Measurements from ENCODE around the gene USP36. TPM values are rescaled to one million over a fixed set of nuclear protein-coding genes. Genes with fewer than 3 reads are reported as not detected.

Gene USP36
- total and polyA plus RNA-seq, 12 donors = 10.0 to 28.8 (median 24.8) TPM

DNA sequence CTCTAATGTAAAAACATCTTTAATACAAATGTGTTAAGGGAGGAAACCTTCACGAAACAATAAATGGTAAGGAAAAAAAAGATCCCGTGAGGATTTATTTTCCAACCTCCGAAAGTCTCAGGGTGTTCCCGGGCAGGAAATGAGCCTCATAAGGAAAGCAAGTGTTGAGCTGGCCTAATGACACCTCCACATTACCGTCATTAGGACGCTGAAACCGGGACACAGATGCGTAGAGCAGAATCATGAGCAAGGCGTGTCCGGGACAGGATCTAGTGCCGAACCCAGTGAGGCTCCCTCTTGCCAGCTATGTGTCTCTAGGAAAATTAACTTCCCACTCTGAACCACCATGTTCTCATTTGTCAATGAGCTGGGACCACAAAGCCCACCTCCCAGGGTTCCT is 35.8 kb downstream of the USP36 start:
- TF ChIP-seq, protein P1, sequence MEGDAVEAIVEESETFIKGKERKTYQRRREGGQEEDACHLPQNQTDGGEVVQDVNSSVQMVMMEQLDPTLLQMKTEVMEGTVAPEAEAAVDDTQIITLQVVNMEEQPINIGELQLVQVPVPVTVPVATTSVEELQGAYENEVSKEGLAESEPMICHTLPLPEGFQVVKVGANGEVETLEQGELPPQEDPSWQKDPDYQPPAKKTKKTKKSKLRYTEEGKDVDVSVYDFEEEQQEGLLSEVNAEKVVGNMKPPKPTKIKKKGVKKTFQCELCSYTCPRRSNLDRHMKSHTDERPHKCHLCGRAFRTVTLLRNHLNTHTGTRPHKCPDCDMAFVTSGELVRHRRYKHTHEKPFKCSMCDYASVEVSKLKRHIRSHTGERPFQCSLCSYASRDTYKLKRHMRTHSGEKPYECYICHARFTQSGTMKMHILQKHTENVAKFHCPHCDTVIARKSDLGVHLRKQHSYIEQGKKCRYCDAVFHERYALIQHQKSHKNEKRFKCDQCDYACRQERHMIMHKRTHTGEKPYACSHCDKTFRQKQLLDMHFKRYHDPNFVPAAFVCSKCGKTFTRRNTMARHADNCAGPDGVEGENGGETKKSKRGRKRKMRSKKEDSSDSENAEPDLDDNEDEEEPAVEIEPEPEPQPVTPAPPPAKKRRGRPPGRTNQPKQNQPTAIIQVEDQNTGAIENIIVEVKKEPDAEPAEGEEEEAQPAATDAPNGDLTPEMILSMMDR (IDR thresholded peaks at IDR 0.05) = no peak
- Histone ChIP-seq H3K27me3 (no peaks in the 10 kb centered on the region), H3K9me3 (no peaks in the 10 kb centered on the region), H3K4me1 (peaks cover 0 to 35% (median 15%) of the 10 kb centered on the region in 9 donors), H3K36me3 (peaks cover 0 to 97% (median 52%) of the 10 kb centered on the region in 9 donors), H3K27ac (peak overlapping the region; percentile 4 to 81 (median 61)), H3K4me3 (no peak overlapping the region)
- ATAC-seq = peak; percentile 50 to 87 (median 72)
- intact Hi-C loops (cut with DNase I) = loop anchor here in 1 of 10 donors (10.0 kb wide), 1 partner anchor 310 kb away; no protein-coding TSS in a partner anchor
- DNase-seq = peak in 1 of 2 donors; percentile 63
- WGBS, 2 donors = 59 to 66% methylated on average over 11 of the region's 11 CpGs

DNA sequence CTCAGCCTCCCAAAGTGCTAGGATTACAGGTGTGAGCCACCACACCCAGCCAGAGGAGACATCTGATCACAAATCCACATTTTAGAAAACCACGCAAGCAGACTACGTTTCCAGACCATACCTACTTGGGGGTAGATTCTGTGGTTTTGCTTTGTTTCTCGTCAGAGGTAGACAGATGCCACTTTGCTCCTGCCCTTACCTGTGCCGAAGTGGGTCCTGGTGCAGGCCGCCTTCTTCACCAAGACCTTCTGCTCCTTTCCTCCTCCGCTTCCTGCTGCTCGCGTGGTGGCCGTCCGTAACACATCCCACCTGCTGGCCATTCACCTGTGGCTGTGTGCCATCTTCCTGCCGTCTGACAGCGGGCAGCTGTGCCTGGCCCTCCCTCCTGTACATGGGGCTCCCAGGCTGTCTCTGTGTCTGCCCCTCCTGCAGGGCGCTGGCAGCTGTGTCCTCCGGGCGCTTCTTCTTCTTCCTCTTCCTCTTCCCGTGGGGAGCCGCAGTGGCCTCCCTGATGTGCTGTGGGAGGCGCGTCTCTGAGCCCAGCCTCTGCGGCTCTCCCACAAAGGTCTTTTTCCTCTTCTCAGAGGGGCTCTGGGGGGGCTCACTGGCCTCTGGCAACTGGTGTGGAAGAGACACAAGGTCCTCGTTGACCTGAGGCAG is 37.3 kb downstream of the USP36 start:
- peak overlapping the region in 2 of 10 donors; percentile 15 to 31 for H3K4me3 ChIP-seq
- WGBS, 2 donors = 69 to 85% methylated on average over 21 of the region's 21 CpGs

DNA sequence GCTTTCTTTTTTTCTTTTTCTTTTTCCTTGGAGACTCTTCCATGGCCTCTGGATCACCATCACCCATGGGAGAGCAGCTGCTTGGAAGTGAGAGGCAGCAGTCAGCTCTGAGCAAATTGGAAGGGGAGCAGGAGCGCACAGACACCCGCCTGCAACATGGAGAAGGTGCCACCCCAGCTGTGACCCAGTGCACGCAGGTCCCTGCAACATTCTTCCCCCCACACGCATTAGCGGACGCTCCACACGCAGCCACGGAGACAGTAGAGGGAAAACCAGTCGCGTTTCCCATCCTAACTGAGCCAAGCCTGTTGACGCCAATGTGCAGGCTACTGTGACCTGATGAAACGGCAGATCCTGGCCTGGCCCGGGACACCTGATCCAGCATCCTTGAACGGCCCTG is 38.2 kb downstream of the USP36 start:
- no peak for DNase-seq
- Histone ChIP-seq H3K4me1 (peaks cover 0 to 38% (median 15%) of the 10 kb centered on the region in 9 donors), H3K27ac (no peak overlapping the region), H3K4me3 (no peak overlapping the region), H3K36me3 (peaks cover 0 to 96% (median 60%) of the 10 kb centered on the region in 9 donors), H3K9me3 (no peaks in the 10 kb centered on the region), H3K27me3 (no peaks in the 10 kb centered on the region)
- intact Hi-C loops (cut with DNase I) = loop anchor here in 1 of 10 donors (10.0 kb wide), 1 partner anchor 308 kb away; no protein-coding TSS in a partner anchor
- TF ChIP-seq, protein P1 (IDR thresholded peaks at IDR 0.05) = no peak
- 95 to 96% methylated on average over 14 of the region's 14 CpGs for WGBS, 2 donors
- ATAC-seq = no peak

More for the DNA sequence above, 37.3 kb downstream of the USP36 start:
- Histone ChIP-seq H3K27ac (peak overlapping the region in 5 of 10 donors; percentile 14 to 81 (median 72)), H3K9me3 (no peaks in the 10 kb centered on the region), H3K4me1 (peaks cover 0 to 38% (median 15%) of the 10 kb centered on the region in 9 donors), H3K27me3 (no peaks in the 10 kb centered on the region), H3K36me3 (peaks cover 0 to 97% (median 62%) of the 10 kb centered on the region in 9 donors)
- no peak for DNase-seq
- ATAC-seq = peak in 3 of 8 donors; percentile 21 to 44 (median 37)
- TF ChIP-seq, protein P1 (IDR thresholded peaks at IDR 0.05) = no peak
- intact Hi-C loops (cut with DNase I) = loop anchor here in 1 of 10 donors (10.0 kb wide), 1 partner anchor 309 kb away; no protein-coding TSS in a partner anchor

DNA sequence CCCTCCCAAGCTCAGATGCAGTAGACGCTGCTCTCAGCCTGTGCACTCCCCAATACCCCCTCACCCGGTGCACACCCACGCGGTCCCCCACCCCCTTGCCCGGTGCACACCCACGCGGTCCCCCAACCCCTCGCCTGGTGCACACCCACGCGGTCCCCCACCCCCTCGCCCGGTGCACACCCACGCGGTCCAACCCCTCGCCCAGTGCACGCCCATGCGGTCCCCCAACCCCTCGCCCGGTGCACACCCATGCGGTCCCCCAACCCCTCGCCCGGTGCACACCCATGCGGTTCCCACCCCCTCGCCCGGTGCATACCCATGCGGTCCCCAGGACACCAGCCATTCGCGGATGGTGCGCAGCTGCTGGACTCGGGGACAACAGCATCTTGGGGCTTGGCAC is 38.6 kb downstream of the USP36 start:
- Histone ChIP-seq H3K9me3 (no peaks in the 10 kb centered on the region), H3K4me1 (peaks cover 0 to 38% (median 15%) of the 10 kb centered on the region in 9 donors), H3K27me3 (no peaks in the 10 kb centered on the region), H3K4me3 (no peak overlapping the region), H3K27ac (no peak overlapping the region), H3K36me3 (peaks cover 0 to 96% (median 60%) of the 10 kb centered on the region in 9 donors)
- TF ChIP-seq, protein P1 (IDR thresholded peaks at IDR 0.05) = no peak
- intact Hi-C loops (cut with DNase I) = loop anchor here in 1 of 10 donors (10.0 kb wide), 1 partner anchor 307 kb away; no protein-coding TSS in a partner anchor
- WGBS, 2 donors = 96 to 97% methylated on average over 30 of the region's 30 CpGs
- no peak for ATAC-seq
- no peak for DNase-seq

Measured in heart right ventricle (tissue), 16 donors.